Measurements from ENCODE around the gene HLA-DOA.

DNA sequence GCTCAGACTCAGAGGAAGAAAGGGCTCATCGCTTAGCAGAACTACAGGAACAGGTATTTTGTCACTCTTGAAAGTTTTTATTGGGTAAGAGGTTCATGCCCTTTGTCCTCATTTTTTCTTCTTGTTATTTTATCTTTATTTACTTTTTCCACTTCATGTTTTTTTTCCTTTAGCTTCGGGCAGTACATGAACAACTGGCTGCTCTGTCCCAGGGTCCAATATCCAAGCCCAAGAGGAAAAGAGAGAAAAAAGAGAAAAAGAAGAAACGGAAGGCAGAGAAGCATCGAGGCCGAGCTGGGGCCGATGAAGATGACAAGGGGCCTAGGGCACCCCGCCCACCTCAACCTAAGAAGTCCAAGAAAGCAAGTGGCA, 31.5 kb downstream of the HLA-DOA start:
- TF ChIP-seq, protein P1, sequence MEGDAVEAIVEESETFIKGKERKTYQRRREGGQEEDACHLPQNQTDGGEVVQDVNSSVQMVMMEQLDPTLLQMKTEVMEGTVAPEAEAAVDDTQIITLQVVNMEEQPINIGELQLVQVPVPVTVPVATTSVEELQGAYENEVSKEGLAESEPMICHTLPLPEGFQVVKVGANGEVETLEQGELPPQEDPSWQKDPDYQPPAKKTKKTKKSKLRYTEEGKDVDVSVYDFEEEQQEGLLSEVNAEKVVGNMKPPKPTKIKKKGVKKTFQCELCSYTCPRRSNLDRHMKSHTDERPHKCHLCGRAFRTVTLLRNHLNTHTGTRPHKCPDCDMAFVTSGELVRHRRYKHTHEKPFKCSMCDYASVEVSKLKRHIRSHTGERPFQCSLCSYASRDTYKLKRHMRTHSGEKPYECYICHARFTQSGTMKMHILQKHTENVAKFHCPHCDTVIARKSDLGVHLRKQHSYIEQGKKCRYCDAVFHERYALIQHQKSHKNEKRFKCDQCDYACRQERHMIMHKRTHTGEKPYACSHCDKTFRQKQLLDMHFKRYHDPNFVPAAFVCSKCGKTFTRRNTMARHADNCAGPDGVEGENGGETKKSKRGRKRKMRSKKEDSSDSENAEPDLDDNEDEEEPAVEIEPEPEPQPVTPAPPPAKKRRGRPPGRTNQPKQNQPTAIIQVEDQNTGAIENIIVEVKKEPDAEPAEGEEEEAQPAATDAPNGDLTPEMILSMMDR (conservative IDR thresholded peaks at IDR 0.05; ENCODE audit: low read depth, low read length) = no peak
- no peak for TF ChIP-seq EZH2 (IDR thresholded peaks at IDR 0.05; ENCODE audit: borderline replicate concordance, low read depth, low read length, poor library complexity, severe bottlenecking)
